LNCAP (cell line): ENCODE data around the gene C5orf52.

Experiments used
- CTCF ChIP-seq: fragments of 450-650 bp; IDR thresholded peaks from 2 replicates; pipeline ENCODE4 v1.5.1; 2017; ENCODE audit warnings: mild to moderate bottlenecking

C5orf52 gene

GRCh38 chr5:157650991-157651611, 20.2 kb upstream of the C5orf52 start:
- no peak for TF ChIP-seq CTCF

- no peak for TF ChIP-seq CTCF
These were observed 19.5 kb upstream of the C5orf52 start for GRCh38 chr5:157651623-157652376.

GRCh38 chr5:157652377-157652692, 19.0 kb upstream of the C5orf52 start, which contains the start of gene SOX30:
Gene SOX30, minus strand, starts transcription at chr5:157652438. Its CDS starts 360 bp downstream, at chr5:157652078.
- no peak for TF ChIP-seq CTCF

- no peak for TF ChIP-seq CTCF
These were observed 13.8 kb upstream of the C5orf52 start for GRCh38 chr5:157657516-157657915.

GRCh38 chr5:157658893-157659292, 12.4 kb upstream of the C5orf52 start:
- TF ChIP-seq CTCF, result no peak

GRCh38 chr5:157659868-157660660, 11.3 kb upstream of the C5orf52 start:
- TF ChIP-seq CTCF, result no peak

GRCh38 chr5:157665467-157666070, 5.8 kb upstream of the C5orf52 start:
- TF ChIP-seq CTCF, result no peak
